ENCODE results near the gene RIGI. TPM values are rescaled to one million over a fixed set of nuclear protein-coding genes. Genes with fewer than 3 reads are reported as not detected.

Gene RIGI
- total and polyA plus RNA-seq, 4 experiments from 2014 or later = 19.4 to 32.0 (median 25.6) TPM

- Mint-ChIP-seq H3K36me3 (peaks cover 28 to 42% of the 10 kb centered on the region in 2 donors), H3K4me3 (no peak overlapping the region), H3K27me3 (no peaks in the 10 kb centered on the region), H3K4me1 (peaks cover 20 to 50% (median 36%) of the 10 kb centered on the region in 4 donors), H3K9me3 (peaks cover 0 to 2% (median 0%) of the 10 kb centered on the region in 8 donors), H3K27ac (peak overlapping the region in 1 of 7 donors; percentile 15)
- intact Hi-C loops (cut with micrococcal nuclease) = no loop called here
- Histone ChIP-seq H3K4me3 (ENCODE audit: low read length in 2 of 2) (no peak overlapping the region), H3K36me3 (ENCODE audit: insufficient read depth, low read length) (peaks cover 14% of the 10 kb centered on the region), H3K4me1 (ENCODE audit: insufficient read depth, low read length) (peaks cover 31% of the 10 kb centered on the region), H3K27me3 (ENCODE audit: insufficient read depth, low read length) (no peaks in the 10 kb centered on the region), H3K27ac (ENCODE audit: low read depth, low read length) (no peak overlapping the region), H3K9me3 (ENCODE audit: control insufficient read depth in 1 of 2, low read length in 2 of 2) (no peaks in the 10 kb centered on the region)
- DNase-seq = no peak
- ChIA-PET POLR2A (ENCODE audit: partially characterized antibody) (interaction anchor here (1.5 kb wide), 1 partner anchor 21 kb away, joined by 5 read pairs; no protein-coding TSS in a partner anchor), CTCF (ENCODE audit: partially characterized antibody) (interaction anchor here (1.2 to 2.5 kb wide), 4 partner anchors 20 to 167 kb away, joined by 3 to 10 read pairs (median 4); partner anchors contain the start of gene RIGI)
These were observed 19.9 kb upstream of the RIGI start for GRCh38 chr9:32545884-32546283.

GRCh38 chr9:32543047-32543446, 17.1 kb upstream of the RIGI start:
- H3K4me1 ChIP-seq (ENCODE audit: insufficient read depth, low read length) = peaks cover 11% of the 10 kb centered on the region
- H3K27ac ChIP-seq (ENCODE audit: low read depth, low read length) = no peak overlapping the region
- H3K4me3 ChIP-seq (ENCODE audit: low read length in 2 of 2) = no peak overlapping the region
- intact Hi-C loops (cut with micrococcal nuclease) = no loop called here
- ChIA-PET POLR2A (ENCODE audit: partially characterized antibody) (no interaction called here), CTCF (ENCODE audit: partially characterized antibody) (interaction anchor here (1.4 to 2.7 kb wide), 2 partner anchors 17 to 37 kb away, joined by 8 to 12 read pairs; partner anchors contain the start of gene RIGI)
- H3K27me3 ChIP-seq (ENCODE audit: insufficient read depth, low read length) = no peaks in the 10 kb centered on the region
- DNase-seq = no peak
- peak overlapping the region in 1 of 7 donors; percentile 5 for H3K27ac Mint-ChIP-seq
- peaks cover 28 to 32% of the 10 kb centered on the region in 2 donors for H3K36me3 Mint-ChIP-seq
- H3K36me3 ChIP-seq (ENCODE audit: insufficient read depth, low read length) = peaks cover 14% of the 10 kb centered on the region
- no peaks in the 10 kb centered on the region for H3K9me3 ChIP-seq (ENCODE audit: control insufficient read depth in 1 of 2, low read length in 2 of 2)
- no peak overlapping the region for H3K4me3 Mint-ChIP-seq
- H3K9me3 Mint-ChIP-seq = peaks cover 0 to 1% (median 0%) of the 10 kb centered on the region in 8 donors
- no peaks in the 10 kb centered on the region for H3K27me3 Mint-ChIP-seq
- H3K4me1 Mint-ChIP-seq = peaks cover 7 to 23% (median 17%) of the 10 kb centered on the region in 4 donors

DNA sequence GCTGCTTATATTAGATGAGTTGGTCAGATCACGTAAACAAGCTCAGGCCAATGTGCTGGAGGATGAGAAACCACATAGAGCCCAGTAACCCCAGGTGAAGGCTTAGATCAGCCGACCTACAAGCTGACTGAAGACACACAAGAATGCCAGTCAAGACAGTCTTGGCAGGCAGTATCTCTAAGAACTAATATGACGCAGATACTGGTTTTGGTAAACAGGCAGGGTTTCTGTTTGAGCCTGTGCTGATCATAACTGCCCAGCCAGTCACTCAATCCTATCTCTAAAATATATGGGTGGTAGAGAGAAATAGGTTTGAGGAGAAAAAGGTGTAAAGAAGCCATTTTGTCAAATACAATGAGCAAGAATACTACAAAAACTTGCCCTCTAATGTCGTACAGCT, 7.8 kb upstream of the RIGI start:
- DNase-seq = no peak
- H3K36me3 ChIP-seq (ENCODE audit: insufficient read depth, low read length) = no peaks in the 10 kb centered on the region
- no peak overlapping the region for H3K4me3 ChIP-seq (ENCODE audit: low read length in 2 of 2)
- H3K4me3 Mint-ChIP-seq = no peak overlapping the region
- no peaks in the 10 kb centered on the region for H3K27me3 Mint-ChIP-seq
- H3K36me3 Mint-ChIP-seq = peaks cover 3 to 4% of the 10 kb centered on the region in 2 donors
- no peaks in the 10 kb centered on the region for H3K9me3 Mint-ChIP-seq
- intact Hi-C loops (cut with micrococcal nuclease) = no loop called here
- H3K27me3 ChIP-seq (ENCODE audit: insufficient read depth, low read length) = no peaks in the 10 kb centered on the region
- no peak overlapping the region for H3K27ac Mint-ChIP-seq
- H3K4me1 ChIP-seq (ENCODE audit: insufficient read depth, low read length) = no peaks in the 10 kb centered on the region
- ChIA-PET CTCF (ENCODE audit: partially characterized antibody) (interaction anchor here (1.0 to 6.3 kb wide), 5 partner anchors 13 to 155 kb away, joined by 3 to 38 read pairs (median 4); no protein-coding TSS in a partner anchor), POLR2A (ENCODE audit: partially characterized antibody) (interaction anchor here (1.0 to 1.7 kb wide), 2 partner anchors 9 to 17 kb away, joined by 3 to 6 read pairs; partner anchors contain the start of gene RIGI)
- H3K4me1 Mint-ChIP-seq = peaks cover 0 to under 1% (median 0%) of the 10 kb centered on the region in 4 donors
- no peaks in the 10 kb centered on the region for H3K9me3 ChIP-seq (ENCODE audit: control insufficient read depth in 1 of 2, low read length in 2 of 2)
- H3K27ac ChIP-seq (ENCODE audit: low read depth, low read length) = no peak overlapping the region

DNA sequence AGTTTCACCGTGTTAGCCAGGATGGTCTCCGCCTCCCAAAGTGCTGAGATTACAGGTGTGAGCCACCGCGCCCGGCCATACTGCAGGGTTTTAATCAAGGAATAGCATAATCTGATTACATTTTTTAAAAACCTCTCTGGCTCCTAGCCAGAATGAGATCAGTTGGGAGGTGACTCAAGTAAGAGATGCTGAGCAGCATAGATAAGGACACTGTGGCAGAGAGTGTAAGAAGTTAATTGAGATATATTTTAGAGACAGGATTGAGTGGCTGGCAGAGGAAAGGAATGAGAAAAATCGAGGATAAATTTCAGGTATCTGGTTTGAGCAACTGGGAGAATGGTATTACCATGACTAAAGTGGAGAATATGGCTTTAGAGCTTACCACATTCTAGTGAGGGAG, 7.3 kb upstream of the RIGI start:
- H3K4me3 Mint-ChIP-seq = no peak overlapping the region
- H3K36me3 Mint-ChIP-seq = peaks cover 3 to 4% of the 10 kb centered on the region in 2 donors
- no peaks in the 10 kb centered on the region for H3K4me1 ChIP-seq (ENCODE audit: insufficient read depth, low read length)
- no peak for DNase-seq
- no peaks in the 10 kb centered on the region for H3K27me3 Mint-ChIP-seq
- H3K9me3 Mint-ChIP-seq = no peaks in the 10 kb centered on the region
- POLR2A ChIA-PET (ENCODE audit: partially characterized antibody) = interaction anchor here (1.2 kb wide), 1 partner anchor 17 kb away, joined by 5 read pairs; no protein-coding TSS in a partner anchor
- CTCF ChIA-PET (ENCODE audit: partially characterized antibody) = interaction anchor here (1.1 to 6.3 kb wide), 4 partner anchors 14 to 154 kb away, joined by 3 to 38 read pairs (median 4); no protein-coding TSS in a partner anchor
- H3K36me3 ChIP-seq (ENCODE audit: insufficient read depth, low read length) = no peaks in the 10 kb centered on the region
- intact Hi-C loops (cut with micrococcal nuclease) = no loop called here
- H3K9me3 ChIP-seq (ENCODE audit: control insufficient read depth in 1 of 2, low read length in 2 of 2) = no peaks in the 10 kb centered on the region
- no peak overlapping the region for H3K4me3 ChIP-seq (ENCODE audit: low read length in 2 of 2)
- H3K4me1 Mint-ChIP-seq = peaks cover 0 to 5% (median 0%) of the 10 kb centered on the region in 4 donors
- no peak overlapping the region for H3K27ac ChIP-seq (ENCODE audit: low read depth, low read length)
- no peak overlapping the region for H3K27ac Mint-ChIP-seq
- H3K27me3 ChIP-seq (ENCODE audit: insufficient read depth, low read length) = no peaks in the 10 kb centered on the region

DNA sequence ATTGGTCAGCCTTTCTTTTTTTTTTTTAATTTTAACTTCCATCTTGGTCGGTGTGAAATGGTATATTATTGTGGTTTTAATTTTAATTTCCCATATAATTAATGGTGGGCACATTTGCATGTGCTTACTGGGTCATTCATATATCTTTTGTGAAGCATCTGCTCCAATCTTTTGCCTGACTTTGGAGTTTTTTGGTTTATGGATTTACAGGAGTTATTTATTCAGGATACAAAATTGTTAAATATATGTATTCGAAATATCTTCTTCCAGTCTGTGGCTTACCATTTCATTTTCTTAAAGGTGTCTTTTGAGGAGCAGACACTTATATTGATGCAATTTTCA, 682 bp upstream of the RIGI start:
- H3K9me3 ChIP-seq (ENCODE audit: control insufficient read depth in 1 of 2, low read length in 2 of 2) = no peaks in the 10 kb centered on the region
- CTCF ChIA-PET (ENCODE audit: partially characterized antibody) = interaction anchor here (0.8 to 6.4 kb wide), 27 partner anchors 8 to 459 kb away, joined by 3 to 133 read pairs (median 7); partner anchors contain the start of genes ACO1, NDUFB6, SMIM27 and TOPORS
- no peaks in the 10 kb centered on the region for H3K36me3 ChIP-seq (ENCODE audit: insufficient read depth, low read length)
- Mint-ChIP-seq H3K36me3 (peaks cover 14 to 23% of the 10 kb centered on the region in 2 donors), H3K4me1 (peaks cover 36 to 65% (median 48%) of the 10 kb centered on the region in 4 donors), H3K27ac (peak overlapping the region; percentile 93 to 98 (median 97)), H3K4me3 (peak overlapping the region; percentile 91 to 99 (median 97)), H3K9me3 (no peaks in the 10 kb centered on the region), H3K27me3 (no peaks in the 10 kb centered on the region)
- peaks cover 44% of the 10 kb centered on the region for H3K4me1 ChIP-seq (ENCODE audit: insufficient read depth, low read length)
- DNase-seq = no peak
- POLR2A ChIA-PET (ENCODE audit: partially characterized antibody) = interaction anchor here (0.7 to 4.1 kb wide), 6 partner anchors 18 to 499 kb away, joined by 3 to 62 read pairs (median 25); partner anchors contain the start of genes ACO1, DNAJA1, NDUFB6 and SMIM27
- H3K27me3 ChIP-seq (ENCODE audit: insufficient read depth, low read length) = no peaks in the 10 kb centered on the region
- intact Hi-C loops (cut with micrococcal nuclease) = loop anchor here (1.0 to 5.0 kb wide), 6 partner anchors 16 to 147 kb away; partner anchors contain the start of genes ACO1 and NDUFB6
- H3K4me3 ChIP-seq (ENCODE audit: low read length in 2 of 2) = peak overlapping the region; percentile 78 to 93
- peak overlapping the region; percentile 94 for H3K27ac ChIP-seq (ENCODE audit: low read depth, low read length)

DNA sequence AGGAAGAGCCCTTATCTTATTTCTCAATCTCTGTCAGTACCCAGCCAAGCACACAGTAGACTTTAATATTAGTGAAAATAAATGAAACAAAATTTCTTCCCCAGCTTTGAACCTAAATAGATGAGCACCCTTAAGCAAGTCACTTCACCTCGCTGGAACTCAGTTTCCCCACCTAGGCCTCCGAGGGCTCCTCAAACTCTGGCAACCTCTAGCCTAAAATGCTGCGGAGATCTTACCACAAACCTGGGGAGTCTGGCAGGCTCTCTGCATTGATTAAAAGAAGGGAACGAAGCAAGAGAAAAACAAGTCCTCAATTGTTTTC, 326 bp downstream of the RIGI start:
- peak overlapping the region; percentile 93 to 98 (median 97) for H3K27ac Mint-ChIP-seq
- H3K36me3 Mint-ChIP-seq = peaks cover 13 to 25% of the 10 kb centered on the region in 2 donors
- no peaks in the 10 kb centered on the region for H3K27me3 Mint-ChIP-seq
- Histone ChIP-seq H3K4me3 (ENCODE audit: low read length in 2 of 2) (peak overlapping the region; percentile 78 to 93), H3K27me3 (ENCODE audit: insufficient read depth, low read length) (no peaks in the 10 kb centered on the region), H3K9me3 (ENCODE audit: control insufficient read depth in 1 of 2, low read length in 2 of 2) (no peaks in the 10 kb centered on the region), H3K27ac (ENCODE audit: low read depth, low read length) (peak overlapping the region; percentile 94), H3K36me3 (ENCODE audit: insufficient read depth, low read length) (no peaks in the 10 kb centered on the region), H3K4me1 (ENCODE audit: insufficient read depth, low read length) (peaks cover 46% of the 10 kb centered on the region)
- intact Hi-C loops (cut with micrococcal nuclease) = loop anchor here (1.0 to 5.0 kb wide), 6 partner anchors 15 to 146 kb away; partner anchors contain the start of genes ACO1 and NDUFB6
- DNase-seq = no peak
- ChIA-PET POLR2A (ENCODE audit: partially characterized antibody) (interaction anchor here (0.6 to 4.1 kb wide), 9 partner anchors 9 to 918 kb away, joined by 3 to 62 read pairs (median 13); partner anchors contain the start of genes ACO1, DNAJA1, NDUFB6 and SMIM27), CTCF (ENCODE audit: partially characterized antibody) (interaction anchor here (0.7 to 6.4 kb wide), 25 partner anchors 8 to 147 kb away, joined by 3 to 133 read pairs (median 7); partner anchors contain the start of genes ACO1, NDUFB6, SMIM27 and TOPORS)
- H3K4me1 Mint-ChIP-seq = peaks cover 41 to 70% (median 54%) of the 10 kb centered on the region in 4 donors
- no peaks in the 10 kb centered on the region for H3K9me3 Mint-ChIP-seq
- H3K4me3 Mint-ChIP-seq = peak overlapping the region; percentile 91 to 99 (median 97)
